Astrocyte (in vitro differentiated cells and primary cell): ENCODE results near the gene HTR4.

Experiments
- CTCF ChIP-seq: IDR thresholded peaks from 2 replicates; pipeline ENCODE4 v1.5.1; 2011; ENCODE audit warnings: low read depth, mild to moderate bottlenecking, inconsistent platforms, low read length, moderate library complexity; ENCODE audit not compliant: insufficient read depth
- EZH2 ChIP-seq: IDR thresholded peaks from 2 replicates; pipeline ENCODE4 v1.6.1; 2012; ENCODE audit warnings: mild to moderate bottlenecking, low read length, inconsistent platforms; ENCODE audit not compliant: insufficient read depth

- TF ChIP-seq CTCF, result no peak
- no peak for TF ChIP-seq EZH2
Measured at GRCh38 chr5:148623741-148624140, 30.6 kb downstream of the HTR4 start.
